H1 (cell line): ENCODE results near the gene NABP2. TPM values are rescaled to one million over a fixed set of nuclear protein-coding genes. Genes with fewer than 3 reads are reported as not detected.

Source experiments
- EGR1 ChIP-seq: IDR thresholded peaks from 2 replicates; pipeline ENCODE4 v1.6.1; 2011; ENCODE audit warnings: low read depth, low read length, borderline replicate concordance
- EZH2 ChIP-seq: fragments of 200-600 bp; sonication (generic); IDR thresholded peaks from 2 replicates; pipeline ENCODE4 v1.7.1; 2012; ENCODE audit warnings: low read depth, mild to moderate bottlenecking, moderate library complexity, low read length, inconsistent platforms; ENCODE audit not compliant: severe bottlenecking
- KDM5A ChIP-seq: fragments of 200-600 bp; IDR thresholded peaks from 2 replicates; pipeline ENCODE4 v1.7.1; 2012; ENCODE audit warnings: mild to moderate bottlenecking, low read length, inconsistent platforms, mixed read lengths
- MAFK ChIP-seq: IDR thresholded peaks from 2 replicates; pipeline ENCODE4 v1.6.1; 2012; ENCODE audit warnings: low read depth, mild to moderate bottlenecking, improper control_type of control experiment, low read length
- POLR2AphosphoS5 ChIP-seq: IDR thresholded peaks from 2 replicates; pipeline ENCODE4 v1.6.1; 2011; ENCODE audit warnings: low read depth, low read length
- TAF1 ChIP-seq: IDR thresholded peaks from 2 replicates; pipeline ENCODE4 v1.6.1; 2011; ENCODE audit warnings: mild to moderate bottlenecking, low read depth, low read length
- ZNF274 ChIP-seq: IDR thresholded peaks from 2 replicates; pipeline ENCODE4 v1.7.0; 2012; ENCODE audit warnings: low read length, borderline replicate concordance; ENCODE audit errors: extremely low read depth
- polyA plus RNA-seq, 7 experiments: library from polyadenylated mRNA; depleted of rRNA in 3 of 7; stranded (reverse) in 5 of 7; unstranded in 2 of 7; fragments of >200 nt in 5 of 7; fragments of 200-250 nt in 2 of 7; gene quantifications; 1 replicate in 5 of 7; 2 replicates in 1 of 7; 4 replicates in 1 of 7; pipeline versions ENCODE4 v1.2.1 to v1.2.3, GENCODE V29; 2011 to 2013; ENCODE audit warnings: missing spikeins in 2 of 7, mixed read lengths in 2 of 7
- total RNA-seq: library from RNA; stranded (reverse); fragmentation: NEBNext Ultra II Directional; extraction: Animal tissue kit (Norgen Biotek cat#: 25700); gene quantifications from 2 replicates; pipeline ENCODE4 v1.2.1, GENCODE V29; 2021

NABP2 gene
- total and polyA plus RNA-seq, 2 of the 8 experiments (the other 6 are each of a cell fraction or from before 2014, with no cell fraction given) = 58.1 to 67.5 TPM

DNA sequence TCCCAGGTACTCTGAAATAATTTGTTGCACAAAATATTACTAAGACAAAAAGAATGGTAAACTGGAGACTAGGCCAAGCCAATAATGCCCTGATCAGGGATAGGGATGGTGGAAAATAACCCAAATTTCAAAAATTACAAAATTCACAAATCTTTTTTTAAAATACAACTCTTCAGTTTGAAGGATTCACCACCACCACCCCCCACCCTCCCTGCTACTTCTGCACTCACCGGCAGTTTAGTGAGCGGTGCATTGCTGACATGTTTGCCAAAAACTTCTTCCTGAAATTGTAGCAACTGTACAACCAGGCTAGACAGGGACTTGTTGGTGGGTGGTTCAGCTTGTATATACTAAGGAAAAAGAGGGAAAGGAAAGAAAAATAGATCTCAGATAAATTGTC is 37.2 kb upstream of the NABP2 start (continued):
- TF ChIP-seq EZH2 (no peak), ZNF274 (no peak), TAF1 (no peak), MAFK (no peak), EGR1 (no peak), KDM5A (no peak), POLR2AphosphoS5 (no peak)
